ENCODE results near the gene PPP1R1C.

Gene PPP1R1C

GRCh38 chr2:181972431-181973170 lies 13.1 kb upstream of the PPP1R1C start:
- peak; percentile 46 for DNase-seq (ENCODE audit: low read depth)

GRCh38 chr2:181973171-181973783 lies 12.4 kb upstream of the PPP1R1C start:
- DNase-seq (ENCODE audit: low read depth), result no peak

GRCh38 chr2:181977661-181978350 lies 7.8 kb upstream of the PPP1R1C start:
- peak; percentile 93 for DNase-seq (ENCODE audit: low read depth)

- DNase-seq (ENCODE audit: low read depth), result peak; percentile 75
Measured at GRCh38 chr2:181978351-181979150, 7.1 kb upstream of the PPP1R1C start.

- DNase-seq (ENCODE audit: low read depth), result no peak
Measured at GRCh38 chr2:181984060-181984459, 1.6 kb upstream of the PPP1R1C start.

GRCh38 chr2:181984814-181985631 lies 630 bp upstream of the PPP1R1C start:
- DNase-seq (ENCODE audit: low read depth), result no peak

- peak; percentile 39 for DNase-seq (ENCODE audit: low read depth)
Measured at GRCh38 chr2:181988154-181988924, 2.7 kb downstream of the PPP1R1C start.

GRCh38 chr2:181989099-181989498 lies 3.4 kb downstream of the PPP1R1C start:
- DNase-seq (ENCODE audit: low read depth), result no peak

GRCh38 chr2:181991171-181991885 lies 5.7 kb downstream of the PPP1R1C start:
- no peak for DNase-seq (ENCODE audit: low read depth)

GRCh38 chr2:181992776-181993175 lies 7.1 kb downstream of the PPP1R1C start:
- no peak for DNase-seq (ENCODE audit: low read depth)

GRCh38 chr2:181995289-181995688 lies 9.6 kb downstream of the PPP1R1C start:
- no peak for DNase-seq (ENCODE audit: low read depth)

GRCh38 chr2:181998041-181998835 lies 12.6 kb downstream of the PPP1R1C start:
- no peak for DNase-seq (ENCODE audit: low read depth)

GRCh38 chr2:181998891-181999654 lies 13.4 kb downstream of the PPP1R1C start:
- DNase-seq (ENCODE audit: low read depth), result no peak

- no peak for DNase-seq (ENCODE audit: low read depth)
Measured at GRCh38 chr2:181999911-182000310, 14.3 kb downstream of the PPP1R1C start.

- DNase-seq (ENCODE audit: low read depth), result no peak
Measured at GRCh38 chr2:182004945-182005520, 19.4 kb downstream of the PPP1R1C start.

GRCh38 chr2:182006595-182007341 lies 21.1 kb downstream of the PPP1R1C start:
- no peak for DNase-seq (ENCODE audit: low read depth)

GRCh38 chr2:182014284-182014683 lies 28.6 kb downstream of the PPP1R1C start:
- no peak for DNase-seq (ENCODE audit: low read depth)
